LoVo (cell line): Measurements from ENCODE around the gene LRSAM1.

Experiments used
- DNase-seq: peaks from one replicate; pipeline ENCODE4 v3.0.0-alpha.2; 2016; ENCODE audit warnings: low spot score

The LRSAM1 gene

GRCh38 chr9:127518091-127518856, 67.0 kb downstream of the LRSAM1 start:
- no peak for DNase-seq

- no peak for DNase-seq
Observed at GRCh38 chr9:127519301-127520166, 68.2 kb downstream of the LRSAM1 start.

GRCh38 chr9:127520941-127521918, 69.9 kb downstream of the LRSAM1 start:
- no peak for DNase-seq

- DNase-seq, result no peak
Observed at GRCh38 chr9:127521919-127522304, 70.6 kb downstream of the LRSAM1 start.

- DNase-seq, result no peak
Observed at GRCh38 chr9:127522727-127523126, 71.4 kb downstream of the LRSAM1 start.

- no peak for DNase-seq
Observed at GRCh38 chr9:127523312-127523851, 72.1 kb downstream of the LRSAM1 start.

GRCh38 chr9:127524373-127524772, 73.1 kb downstream of the LRSAM1 start:
- DNase-seq, result no peak

GRCh38 chr9:127525401-127526188, 74.3 kb downstream of the LRSAM1 start:
- no peak for DNase-seq

GRCh38 chr9:127526655-127527559, 75.6 kb downstream of the LRSAM1 start:
- no peak for DNase-seq

- DNase-seq, result no peak
Observed at GRCh38 chr9:127527560-127528268, 76.4 kb downstream of the LRSAM1 start.

GRCh38 chr9:127528422-127529251, 77.3 kb downstream of the LRSAM1 start:
- DNase-seq, result no peak

GRCh38 chr9:127529671-127530070, 78.4 kb downstream of the LRSAM1 start:
- DNase-seq, result no peak

- DNase-seq, result no peak
Observed at GRCh38 chr9:127530206-127530941, 79.1 kb downstream of the LRSAM1 start.

- no peak for DNase-seq
Observed at GRCh38 chr9:127531676-127532075, 80.4 kb downstream of the LRSAM1 start.

- no peak for DNase-seq
Observed at GRCh38 chr9:127534250-127534906, 83.1 kb downstream of the LRSAM1 start.

GRCh38 chr9:127534931-127535330, 83.6 kb downstream of the LRSAM1 start:
- DNase-seq, result no peak

- no peak for DNase-seq
Observed at GRCh38 chr9:127535396-127535795, 84.1 kb downstream of the LRSAM1 start.
